ENCODE results near the gene PCBD1.
"Not testable (repeated sequence)": the region's sequence is repeated elsewhere in the genome, so short reads cannot be mapped to it uniquely, and the experiment has no call there.

The PCBD1 gene

GRCh38 chr10:70874061-70874460 lies 14.3 kb downstream of the PCBD1 start:
- peaks cover 80% of the 10 kb centered on the region for H3K36me3 ChIP-seq (ENCODE audit: insufficient read depth, insufficient read length, low read length)
- no peak overlapping the region for H3K9ac ChIP-seq (ENCODE audit: insufficient read length, low read depth)
- TF ChIP-seq ZNF274 (IDR thresholded peaks at IDR 0.05; ENCODE audit: low read depth, low read length) (no peak), SUZ12 (IDR thresholded peaks at IDR 0.05; ENCODE audit: extremely low read depth, insufficient read depth, insufficient read length) (no peak), YY1 (IDR thresholded peaks at IDR 0.05; ENCODE audit: insufficient read depth, insufficient read length) (no peak)
- H3K4me1 ChIP-seq (ENCODE audit: insufficient read depth, insufficient read length): peaks cover 6% of the 10 kb centered on the region
- H3K27me3 ChIP-seq (ENCODE audit: insufficient read depth, insufficient read length): no peaks in the 10 kb centered on the region
- no peak for DNase-seq (ENCODE audit: low read depth, low spot score)
- H3K4me3 ChIP-seq (ENCODE audit: insufficient read length, low read depth): no peak overlapping the region
- H3K9me3 ChIP-seq (ENCODE audit: insufficient read depth, low read length): no peaks in the 10 kb centered on the region

DNA sequence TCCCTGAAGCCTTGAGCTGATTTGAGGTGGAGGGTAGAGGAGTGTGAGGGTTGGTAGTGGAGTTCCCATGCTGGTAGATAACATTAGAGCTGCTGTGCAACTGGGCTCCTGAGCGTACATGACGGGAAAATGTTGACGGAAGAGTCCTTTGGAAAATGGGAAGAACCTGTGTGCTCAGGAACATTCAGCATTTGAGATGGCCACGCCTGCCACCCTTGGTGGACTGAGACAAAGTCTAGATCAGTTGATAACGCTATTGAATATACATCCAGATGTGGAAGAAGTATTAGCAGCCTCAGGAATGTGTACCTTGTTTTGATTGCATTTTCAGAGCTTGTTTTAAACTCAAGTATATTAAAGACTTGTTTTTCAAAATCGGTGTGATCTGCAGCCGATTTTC lies 16.1 kb downstream of the PCBD1 start:
- H3K36me3 ChIP-seq (ENCODE audit: insufficient read depth, insufficient read length, low read length): peaks cover 75% of the 10 kb centered on the region
- no peak for TF ChIP-seq SUZ12 (IDR thresholded peaks at IDR 0.05; ENCODE audit: extremely low read depth, insufficient read depth, insufficient read length)
- no peak for TF ChIP-seq ZNF274 (IDR thresholded peaks at IDR 0.05; ENCODE audit: low read depth, low read length)
- no peak for TF ChIP-seq YY1 (IDR thresholded peaks at IDR 0.05; ENCODE audit: insufficient read depth, insufficient read length)
- DNase-seq (ENCODE audit: low read depth, low spot score): no peak
- peaks cover 3% of the 10 kb centered on the region for H3K4me1 ChIP-seq (ENCODE audit: insufficient read depth, insufficient read length)
- no peaks in the 10 kb centered on the region for H3K9me3 ChIP-seq (ENCODE audit: insufficient read depth, low read length)
- H3K4me3 ChIP-seq (ENCODE audit: insufficient read length, low read depth): no peak overlapping the region
- no peaks in the 10 kb centered on the region for H3K27me3 ChIP-seq (ENCODE audit: insufficient read depth, insufficient read length)
- no peak overlapping the region for H3K9ac ChIP-seq (ENCODE audit: insufficient read length, low read depth)

DNA sequence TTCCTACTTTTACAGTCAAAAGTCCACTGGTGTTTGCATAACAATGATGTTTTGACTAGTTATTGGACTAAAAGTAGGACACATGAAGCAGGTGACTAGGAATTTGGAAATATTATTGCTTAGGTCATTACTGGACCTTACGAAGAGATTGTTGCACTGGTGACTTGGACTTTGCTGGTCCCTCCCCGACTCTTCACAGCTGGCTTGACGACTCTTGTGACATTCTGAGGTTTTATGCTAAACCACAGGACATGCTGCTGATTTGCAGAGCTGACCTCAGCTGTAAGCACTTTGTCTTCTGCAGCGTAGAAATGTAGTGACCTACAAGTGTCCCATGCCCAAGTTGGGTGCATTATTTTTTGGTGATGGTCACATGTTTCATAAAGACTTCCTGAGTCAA lies 21.9 kb downstream of the PCBD1 start:
- no peak for TF ChIP-seq YY1 (IDR thresholded peaks at IDR 0.05; ENCODE audit: insufficient read depth, insufficient read length)
- no peak for TF ChIP-seq SUZ12 (IDR thresholded peaks at IDR 0.05; ENCODE audit: extremely low read depth, insufficient read depth, insufficient read length)
- TF ChIP-seq ZNF274 (IDR thresholded peaks at IDR 0.05; ENCODE audit: low read depth, low read length): no peak
- no peak for DNase-seq (ENCODE audit: low read depth, low spot score)
- no peak overlapping the region for H3K4me3 ChIP-seq (ENCODE audit: insufficient read length, low read depth)
- H3K4me1 ChIP-seq (ENCODE audit: insufficient read depth, insufficient read length): no peaks in the 10 kb centered on the region
- no peak overlapping the region for H3K9ac ChIP-seq (ENCODE audit: insufficient read length, low read depth)
- 0 out of 2 replicates have a peak, but pooled peaks cover 3% of the 10 kb centered on the region for H3K9me3 ChIP-seq (ENCODE audit: insufficient read depth, low read length)
- H3K27me3 ChIP-seq (ENCODE audit: insufficient read depth, insufficient read length): no peaks in the 10 kb centered on the region
- H3K36me3 ChIP-seq (ENCODE audit: insufficient read depth, insufficient read length, low read length): peaks cover 43% of the 10 kb centered on the region

- Histone ChIP-seq H3K4me3 (ENCODE audit: insufficient read length, low read depth) (no peak overlapping the region), H3K9me3 (ENCODE audit: insufficient read depth, low read length) (0 out of 2 replicates have a peak, but pooled peaks cover 9% of the 10 kb centered on the region), H3K4me1 (ENCODE audit: insufficient read depth, insufficient read length) (no peaks in the 10 kb centered on the region), H3K27me3 (ENCODE audit: insufficient read depth, insufficient read length) (no peaks in the 10 kb centered on the region), H3K9ac (ENCODE audit: insufficient read length, low read depth) (no peak overlapping the region), H3K36me3 (ENCODE audit: insufficient read depth, insufficient read length, low read length) (peaks cover 38% of the 10 kb centered on the region)
- no peak for TF ChIP-seq YY1 (IDR thresholded peaks at IDR 0.05; ENCODE audit: insufficient read depth, insufficient read length)
- no peak for TF ChIP-seq ZNF274 (IDR thresholded peaks at IDR 0.05; ENCODE audit: low read depth, low read length)
- no peak for TF ChIP-seq SUZ12 (IDR thresholded peaks at IDR 0.05; ENCODE audit: extremely low read depth, insufficient read depth, insufficient read length)
- DNase-seq (ENCODE audit: low read depth, low spot score): no peak
Observed at GRCh38 chr10:70864935-70865334, 23.4 kb downstream of the PCBD1 start.

DNA sequence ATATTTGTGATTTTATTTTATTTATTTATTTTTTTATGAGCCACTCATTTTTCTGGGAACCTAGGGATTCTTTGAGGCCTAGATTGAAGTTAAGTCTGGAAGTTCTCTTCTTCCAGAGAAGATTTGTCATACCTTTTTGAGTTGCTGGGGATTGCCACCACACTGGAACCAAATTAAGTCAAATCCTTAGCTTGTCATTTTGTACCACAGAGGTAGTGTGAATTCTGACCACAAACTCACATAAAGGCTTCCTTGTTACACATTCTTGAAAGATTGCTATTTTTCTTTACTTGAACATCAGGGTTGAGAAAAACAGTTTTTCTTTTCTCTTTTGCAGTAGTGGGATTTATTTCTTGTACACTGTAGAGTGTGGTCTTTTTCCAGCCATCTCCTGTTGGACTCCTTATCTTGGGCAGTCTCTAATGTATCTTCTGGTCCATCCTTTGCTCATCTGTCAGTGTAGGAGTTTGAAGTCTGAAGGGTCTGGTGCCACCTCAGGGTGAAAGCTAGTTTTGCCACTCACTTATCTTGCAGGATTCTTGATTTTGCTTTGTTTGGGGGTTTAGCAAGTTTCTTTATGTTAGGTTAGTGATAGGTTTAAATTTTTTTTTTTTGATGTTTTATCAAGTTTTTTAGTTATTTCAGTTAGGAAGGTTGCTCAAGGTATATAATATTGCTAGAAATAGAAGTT lies 24.8 kb downstream of the PCBD1 start:
- TF ChIP-seq SUZ12 (IDR thresholded peaks at IDR 0.05; ENCODE audit: extremely low read depth, insufficient read depth, insufficient read length): no peak
- Histone ChIP-seq H3K27me3 (ENCODE audit: insufficient read depth, insufficient read length) (no peaks in the 10 kb centered on the region), H3K9me3 (ENCODE audit: insufficient read depth, low read length) (0 out of 2 replicates have a peak, but pooled peaks cover 9% of the 10 kb centered on the region), H3K4me3 (ENCODE audit: insufficient read length, low read depth) (no peak overlapping the region), H3K4me1 (ENCODE audit: insufficient read depth, insufficient read length) (no peaks in the 10 kb centered on the region), H3K36me3 (ENCODE audit: insufficient read depth, insufficient read length, low read length) (peaks cover 40% of the 10 kb centered on the region), H3K9ac (ENCODE audit: insufficient read length, low read depth) (no peak overlapping the region)
- no peak for DNase-seq (ENCODE audit: low read depth, low spot score)

- not testable (repeated sequence) for H3K9me3 ChIP-seq (ENCODE audit: insufficient read depth, low read length); H3K4me3 ChIP-seq (ENCODE audit: insufficient read length, low read depth); H3K4me1 ChIP-seq (ENCODE audit: insufficient read depth, insufficient read length); H3K27me3 ChIP-seq (ENCODE audit: insufficient read depth, insufficient read length); H3K9ac ChIP-seq (ENCODE audit: insufficient read length, low read depth); DNase-seq (ENCODE audit: low read depth, low spot score)
- H3K36me3 ChIP-seq (ENCODE audit: insufficient read depth, insufficient read length, low read length): peaks cover 51% of the 10 kb centered on the region
Observed at GRCh38 chr10:70861495-70862197, 26.7 kb downstream of the PCBD1 start.

GRCh38 chr10:70858759-70859158 lies 29.6 kb downstream of the PCBD1 start:
- no peak for DNase-seq (ENCODE audit: low read depth, low spot score)
- Histone ChIP-seq H3K36me3 (ENCODE audit: insufficient read depth, insufficient read length, low read length) (peaks cover 68% of the 10 kb centered on the region), H3K4me1 (ENCODE audit: insufficient read depth, insufficient read length) (no peaks in the 10 kb centered on the region), H3K9me3 (ENCODE audit: insufficient read depth, low read length) (0 out of 2 replicates have a peak, but pooled peaks cover 9% of the 10 kb centered on the region), H3K4me3 (ENCODE audit: insufficient read length, low read depth) (no peak overlapping the region), H3K27me3 (ENCODE audit: insufficient read depth, insufficient read length) (no peaks in the 10 kb centered on the region), H3K9ac (ENCODE audit: insufficient read length, low read depth) (no peak overlapping the region)
- TF ChIP-seq YY1 (IDR thresholded peaks at IDR 0.05; ENCODE audit: insufficient read depth, insufficient read length) (no peak), ZNF274 (IDR thresholded peaks at IDR 0.05; ENCODE audit: low read depth, low read length) (no peak), SUZ12 (IDR thresholded peaks at IDR 0.05; ENCODE audit: extremely low read depth, insufficient read depth, insufficient read length) (no peak)

Measured in NT2/D1 (cell line).